Germinal center (tissue), 1 donor: ENCODE results near the gene CNP.
"Not testable (repeated sequence)": the region's sequence is repeated elsewhere in the genome, so short reads cannot be mapped to it uniquely, and the experiment has no call there.

Experiments
- DNase-seq: peaks from one replicate; pipeline ENCODE4 v3.0.0; 2012; ENCODE audit warnings: mixed read lengths, low spot score

The CNP gene

GRCh38 chr17:42002792-42003301 lies 36.3 kb downstream of the CNP start:
- DNase-seq, result no peak

- DNase-seq, result no peak
Observed at GRCh38 chr17:42005166-42005565, 38.6 kb downstream of the CNP start.

GRCh38 chr17:42009170-42009569 lies 42.6 kb downstream of the CNP start:
- no peak for DNase-seq

- DNase-seq, result not testable (repeated sequence)
Observed at GRCh38 chr17:42010266-42010680, 43.7 kb downstream of the CNP start.

GRCh38 chr17:42010898-42011516 lies 44.4 kb downstream of the CNP start:
- DNase-seq, result no peak

- DNase-seq, result not testable (repeated sequence)
Observed at GRCh38 chr17:42012363-42012762, 45.8 kb downstream of the CNP start.

- not testable (repeated sequence) for DNase-seq
Observed at GRCh38 chr17:42013740-42014139, 47.1 kb downstream of the CNP start.

- DNase-seq, result no peak
Observed at GRCh38 chr17:42016411-42016831, 49.8 kb downstream of the CNP start.

- DNase-seq, result peak; percentile 93
Observed at GRCh38 chr17:42016941-42017865, 50.6 kb downstream of the CNP start, which contains the start of gene DNAJC7. DNAJC7 (minus strand) TSS chr17:42017439; CDS start chr17:42017416, 23 bp downstream.

GRCh38 chr17:42017866-42018200 lies 51.2 kb downstream of the CNP start:
- DNase-seq, result peak; percentile 40

GRCh38 chr17:42018339-42018738 lies 51.7 kb downstream of the CNP start:
- DNase-seq, result no peak

GRCh38 chr17:42018988-42019387 lies 52.4 kb downstream of the CNP start:
- DNase-seq, result no peak

GRCh38 chr17:42019509-42020404 lies 53.2 kb downstream of the CNP start, which contains the start of gene NKIRAS2:
NKIRAS2 (plus strand) TSS chr17:42020090; CDS start chr17:42021578, 1,488 bp downstream.
- DNase-seq, result peak; percentile 94

GRCh38 chr17:42020845-42021244 lies 54.2 kb downstream of the CNP start:
- DNase-seq, result not testable (repeated sequence)

- DNase-seq, result no peak
Observed at GRCh38 chr17:42023524-42024349, 57.1 kb downstream of the CNP start.

- DNase-seq, result no peak
Observed at GRCh38 chr17:42025191-42025579, 58.6 kb downstream of the CNP start.

- no peak for DNase-seq
Observed at GRCh38 chr17:42025936-42026335, 59.3 kb downstream of the CNP start.

GRCh38 chr17:42026857-42027589 lies 60.4 kb downstream of the CNP start:
- no peak for DNase-seq
